DOHH2 (cell line): ENCODE data around the gene ABHD4.

ENCODE experiments used
- H3F3A ChIP-seq: fragments of 200-600 bp; sonication (generic), shearing (Covaris generic); 2 replicates; pipeline ENCODE4 v1.6.0; 2016; ENCODE audit warnings: antibody characterized with exemption, mild to moderate bottlenecking; ENCODE audit not compliant: control insufficient read depth, insufficient read depth
- H3K27ac ChIP-seq: fragments of 200-600 bp; sonication (generic); 2 replicates; pipeline ENCODE4 v1.5.1; 2014; ENCODE audit warnings: low read depth, mild to moderate bottlenecking, low read length, moderate library complexity
- H3K27me3 ChIP-seq: fragments of 200-600 bp; sonication (generic); 2 replicates; pipeline ENCODE4 v1.6.1; 2014; ENCODE audit warnings: mild to moderate bottlenecking, low read length, mixed read lengths; ENCODE audit not compliant: control insufficient read depth
- H3K36me3 ChIP-seq: fragments of 200-600 bp; sonication (generic); 2 replicates; pipeline ENCODE4 v1.6.1; 2014; ENCODE audit warnings: mild to moderate bottlenecking, low read length, moderate library complexity, mixed read lengths; ENCODE audit not compliant: control insufficient read depth
- H3K4me1 ChIP-seq: fragments of 200-600 bp; sonication (generic); 2 replicates; pipeline ENCODE4 v1.6.1; 2014; ENCODE audit warnings: mild to moderate bottlenecking, low read length, mixed read lengths; ENCODE audit not compliant: control insufficient read depth
- H3K4me2 ChIP-seq: fragments of 200-600 bp; sonication (generic); 2 replicates; pipeline ENCODE4 v1.6.0; 2014; ENCODE audit warnings: mild to moderate bottlenecking, low read length, moderate library complexity
- H3K4me3 ChIP-seq: fragments of 200-600 bp; sonication (generic); 2 replicates; pipeline ENCODE4 v1.5.1; 2014; ENCODE audit warnings: mild to moderate bottlenecking, low read length, mixed read lengths
- H3K79me2 ChIP-seq: fragments of 200-600 bp; sonication (generic); 2 replicates; pipeline ENCODE4 v1.6.1; 2014; ENCODE audit warnings: mild to moderate bottlenecking, low read length, mixed read lengths; ENCODE audit not compliant: control insufficient read depth
- H3K9me2 ChIP-seq: fragments of 200-600 bp; sonication (generic); replicated peaks from 2 replicates; pipeline ENCODE4 v1.6.1; 2014; ENCODE audit warnings: mild to moderate bottlenecking, low read length, mixed read lengths; ENCODE audit not compliant: control insufficient read depth
- H3K9me3 ChIP-seq: fragments of 200-600 bp; sonication (generic); 2 replicates; pipeline ENCODE4 v1.6.1; 2014; ENCODE audit warnings: antibody characterized with exemption, low read length, mixed read lengths; ENCODE audit not compliant: control insufficient read depth, insufficient read depth
- H4K20me1 ChIP-seq: fragments of 200-600 bp; sonication (generic); 2 replicates; pipeline ENCODE4 v1.6.0; 2014; ENCODE audit warnings: low read depth, mild to moderate bottlenecking, antibody characterized with exemption, low read length, moderate library complexity; ENCODE audit not compliant: control insufficient read depth, insufficient read depth
- EZH2phosphoT487 ChIP-seq: fragments of 200-600 bp; sonication (generic); IDR thresholded peaks from 2 replicates; pipeline ENCODE4 v1.6.1; 2017; ENCODE audit warnings: borderline replicate concordance, mild to moderate bottlenecking, antibody characterized with exemption, low read length, moderate library complexity, mixed read lengths
- TF ChIP-seq, protein P1 (sequence below): fragments of 200-600 bp; sonication (generic); IDR thresholded peaks from one replicate; pipeline ENCODE4 v1.5.1; 2014; ENCODE audit warnings: antibody characterized with exemption, mild to moderate bottlenecking, low read depth, low read length; ENCODE audit not compliant: poor library complexity, severe bottlenecking

ABHD4 gene

DNA sequence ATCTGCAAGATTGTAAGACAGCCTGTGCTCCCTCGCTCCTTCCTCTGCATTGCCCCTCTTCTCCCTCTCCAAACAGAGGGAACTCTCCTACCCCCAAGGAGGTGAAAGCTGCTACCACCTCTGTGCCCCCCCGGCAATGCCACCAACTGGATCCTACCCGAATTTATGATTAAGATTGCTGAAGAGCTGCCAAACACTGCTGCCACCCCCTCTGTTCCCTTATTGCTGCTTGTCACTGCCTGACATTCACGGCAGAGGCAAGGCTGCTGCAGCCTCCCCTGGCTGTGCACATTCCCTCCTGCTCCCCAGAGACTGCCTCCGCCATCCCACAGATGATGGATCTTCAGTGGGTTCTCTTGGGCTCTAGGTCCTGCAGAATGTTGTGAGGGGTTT lies 46.5 kb upstream of the ABHD4 start:
- Histone ChIP-seq H3K4me2 (peak overlapping the region; percentile 49), H3K4me3 (no peak overlapping the region), H3K27me3 (no peaks in the 10 kb centered on the region), H3K36me3 (peaks cover 86% of the 10 kb centered on the region), H3F3A (peaks cover 20% of the 10 kb centered on the region), H3K27ac (peak overlapping the region; percentile 99), H3K4me1 (peaks cover 92% of the 10 kb centered on the region), H3K9me3 (no peaks in the 10 kb centered on the region), H3K79me2 (peaks cover 3% of the 10 kb centered on the region; the same call in 1 of the 2 replicates), H4K20me1 (no peaks in the 10 kb centered on the region), H3K9me2 (no peaks in the 10 kb centered on the region)
- no peak for TF ChIP-seq EZH2phosphoT487
- TF ChIP-seq, protein P1, sequence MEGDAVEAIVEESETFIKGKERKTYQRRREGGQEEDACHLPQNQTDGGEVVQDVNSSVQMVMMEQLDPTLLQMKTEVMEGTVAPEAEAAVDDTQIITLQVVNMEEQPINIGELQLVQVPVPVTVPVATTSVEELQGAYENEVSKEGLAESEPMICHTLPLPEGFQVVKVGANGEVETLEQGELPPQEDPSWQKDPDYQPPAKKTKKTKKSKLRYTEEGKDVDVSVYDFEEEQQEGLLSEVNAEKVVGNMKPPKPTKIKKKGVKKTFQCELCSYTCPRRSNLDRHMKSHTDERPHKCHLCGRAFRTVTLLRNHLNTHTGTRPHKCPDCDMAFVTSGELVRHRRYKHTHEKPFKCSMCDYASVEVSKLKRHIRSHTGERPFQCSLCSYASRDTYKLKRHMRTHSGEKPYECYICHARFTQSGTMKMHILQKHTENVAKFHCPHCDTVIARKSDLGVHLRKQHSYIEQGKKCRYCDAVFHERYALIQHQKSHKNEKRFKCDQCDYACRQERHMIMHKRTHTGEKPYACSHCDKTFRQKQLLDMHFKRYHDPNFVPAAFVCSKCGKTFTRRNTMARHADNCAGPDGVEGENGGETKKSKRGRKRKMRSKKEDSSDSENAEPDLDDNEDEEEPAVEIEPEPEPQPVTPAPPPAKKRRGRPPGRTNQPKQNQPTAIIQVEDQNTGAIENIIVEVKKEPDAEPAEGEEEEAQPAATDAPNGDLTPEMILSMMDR = no peak

DNA sequence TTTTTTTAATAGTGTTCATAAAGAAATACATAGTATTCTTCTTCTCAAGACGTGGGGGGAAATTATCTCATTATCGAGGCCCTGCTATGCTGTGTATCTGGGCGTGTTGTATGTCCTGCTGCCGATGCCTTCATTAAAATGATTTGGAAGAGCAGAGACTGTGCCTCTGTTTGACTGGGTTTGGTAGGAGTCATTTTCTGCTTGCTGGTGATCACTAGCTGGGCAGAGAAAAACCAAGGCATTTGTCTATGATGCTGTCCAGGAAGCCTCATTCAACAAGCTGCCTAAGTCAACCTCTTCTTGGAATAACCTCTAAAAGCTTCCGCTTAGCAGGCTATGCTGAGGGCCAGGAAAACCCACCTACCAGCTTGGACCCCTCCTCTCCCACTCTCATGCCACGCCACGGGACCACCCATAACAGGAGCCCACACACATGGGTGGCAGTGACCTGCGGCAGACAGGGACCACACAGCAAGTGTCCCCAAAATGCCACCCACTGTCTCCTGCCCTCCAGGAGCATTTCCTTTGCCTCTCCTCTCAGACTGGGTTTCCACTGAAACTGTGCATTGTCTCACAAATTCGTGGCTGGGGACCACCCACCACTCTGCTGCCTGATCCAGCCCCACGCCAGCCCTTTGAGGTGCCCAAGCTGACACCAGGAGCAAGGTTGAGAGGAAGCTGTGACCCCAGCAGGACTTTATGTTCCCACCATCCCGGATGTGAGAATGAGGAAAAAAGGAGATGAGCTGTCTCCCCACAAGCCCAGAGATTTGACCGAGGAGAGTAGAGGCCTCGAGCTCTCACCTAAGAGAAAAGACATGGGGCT lies 45.9 kb upstream of the ABHD4 start:
- no peak overlapping the region for H3K4me3 ChIP-seq
- peaks cover 24% of the 10 kb centered on the region for H3F3A ChIP-seq
- H3K4me2 ChIP-seq = peak overlapping the region; percentile 49
- H3K4me1 ChIP-seq = peaks cover 93% of the 10 kb centered on the region
- no peaks in the 10 kb centered on the region for H3K27me3 ChIP-seq
- no peaks in the 10 kb centered on the region for H4K20me1 ChIP-seq
- peaks cover 80% of the 10 kb centered on the region for H3K36me3 ChIP-seq
- H3K9me3 ChIP-seq = no peaks in the 10 kb centered on the region
- TF ChIP-seq, protein P1 = no peak
- TF ChIP-seq EZH2phosphoT487 = no peak
- no peaks in the 10 kb centered on the region for H3K9me2 ChIP-seq
- peak overlapping the region; percentile 99 for H3K27ac ChIP-seq
- H3K79me2 ChIP-seq = peaks cover 3% of the 10 kb centered on the region; the same call in 1 of the 2 replicates

- H3K4me2 ChIP-seq = no peak overlapping the region
Measured at GRCh38 chr14:22552827-22553076, 45.3 kb upstream of the ABHD4 start.

More at GRCh38 chr14:22552827-22553076, 45.3 kb upstream of the ABHD4 start:
- H3K79me2 ChIP-seq = peaks cover 3% of the 10 kb centered on the region; the same call in 1 of the 2 replicates
- H3K9me2 ChIP-seq = no peaks in the 10 kb centered on the region
- peaks cover 24% of the 10 kb centered on the region for H3F3A ChIP-seq
- H3K27me3 ChIP-seq = no peaks in the 10 kb centered on the region
- H3K27ac ChIP-seq = peak overlapping the region; percentile 99
- H4K20me1 ChIP-seq = no peaks in the 10 kb centered on the region
- peaks cover 79% of the 10 kb centered on the region for H3K36me3 ChIP-seq
- H3K9me3 ChIP-seq = no peaks in the 10 kb centered on the region
- H3K4me1 ChIP-seq = peaks cover 94% of the 10 kb centered on the region
- H3K4me3 ChIP-seq = no peak overlapping the region
- TF ChIP-seq, protein P1 = no peak
- no peak for TF ChIP-seq EZH2phosphoT487
